Esophagus squamous epithelium (tissue), 5 donors: ENCODE data around the gene FAM209A. TPM values are rescaled to one million over a fixed set of nuclear protein-coding genes. Genes with fewer than 3 reads are reported as not detected.
"Not testable (repeated sequence)": the region's sequence is repeated elsewhere in the genome, so short reads cannot be mapped to it uniquely, and the experiment has no call there.

Experiments used
- DNase-seq: peaks from one replicate; lab custom pipeline; 2025; lab: John Stamatoyannopoulos, UW
- H3K27ac ChIP-seq, 4 donors: fragments of 200-600 bp; sonication (generic); one replicate each; pipeline ENCODE4 v1.5.1; 2016 to 2019; ENCODE audit warnings: mild to moderate bottlenecking in 1 of 4
- H3K27me3 ChIP-seq, 4 donors: fragments of 200-600 bp; sonication (generic); 1 replicate in 3 of 4; 2 replicates in 1 of 4; pipeline versions ENCODE4 v1.5.1 to v1.6.0; 2017 to 2021; ENCODE audit warnings: antibody characterized with exemption in 1 of 4
- H3K36me3 ChIP-seq, 3 donors: fragments of 200-600 bp; sonication (generic); one replicate each; pipeline ENCODE4 v1.5.1; 2016 to 2019
- H3K4me1 ChIP-seq, 3 donors: fragments of 200-600 bp; sonication (generic); one replicate each; pipeline ENCODE4 v1.5.1; 2017 to 2019
- H3K4me3 ChIP-seq, 4 donors: fragments of 200-600 bp; sonication (generic); 1 replicate in 3 of 4; 2 replicates in 1 of 4; pipeline ENCODE4 v1.5.1; 2016 to 2019; ENCODE audit warnings: mild to moderate bottlenecking in 2 of 4, moderate library complexity in 1 of 4
- H3K9me3 ChIP-seq, 3 donors: fragments of 200-600 bp; sonication (generic); one replicate each; pipeline ENCODE4 v1.5.1; 2016 to 2019
- CTCF ChIP-seq, 6 experiments: fragments of 450-650 bp in 4 of 6; fragments of 200-600 bp in 2 of 6; sonication (generic) in 2 of 6; IDR thresholded peaks; one replicate each; pipeline ENCODE4 v1.5.1; 2016 to 2019; ENCODE audit warnings: antibody characterized with exemption in 6 of 6, mild to moderate bottlenecking in 4 of 6, moderate library complexity in 4 of 6
- POLR2A ChIP-seq, 4 donors: fragments of 450-650 bp; IDR thresholded peaks; one replicate each; pipeline ENCODE4 v1.6.1; 2017; ENCODE audit warnings: antibody characterized with exemption in 4 of 4, mild to moderate bottlenecking in 4 of 4, moderate library complexity in 3 of 4
- WGBS, 2 donors: methylation state at CpG; one replicate each; pipeline ENCODE4 v1.1.5; 2018; 5-methylcytosine and 5-hydroxymethylcytosine counted together
- intact Hi-C: fragments of 100-400 bp; cut with DNase I; formaldehyde crosslinking; loops from one replicate; pipeline ENCODE4 v1.15.0; 2022
- total RNA-seq, 4 donors: library from RNA; depleted of rRNA; stranded (reverse); fragments of >200 nt; gene quantifications; one replicate each; pipeline ENCODE4 v1.1.0, GENCODE V29; 2016
- donor health status: DM: yes; HTN: yes; CAD: no.

The FAM209A gene
- total RNA-seq, 4 donors from 2014 or later = not detected

DNA sequence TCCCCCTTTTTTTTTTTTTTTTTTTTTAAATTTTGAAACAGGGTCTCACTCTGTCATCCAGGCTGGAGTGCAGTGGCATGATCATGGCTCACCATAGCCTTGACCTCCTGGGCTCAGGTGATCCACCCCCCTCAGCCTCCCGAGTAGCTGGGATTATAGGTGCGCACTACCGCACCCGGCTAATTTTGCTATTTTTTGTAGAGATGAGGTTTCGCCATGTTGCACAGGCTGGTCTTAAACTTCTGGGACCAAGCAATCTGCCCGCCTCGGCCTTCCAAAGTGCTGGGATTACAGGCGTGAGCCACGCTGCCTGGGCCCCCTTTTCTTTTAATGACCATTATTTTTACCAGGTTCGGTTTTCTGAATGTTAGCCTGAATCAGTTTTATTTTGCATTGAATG is 5.0 kb upstream of the FAM209A start:
- H3K36me3 ChIP-seq = peaks cover 26 to 69% (median 28%) of the 10 kb centered on the region in 3 donors
- H3K27ac ChIP-seq = no peak overlapping the region
- no peaks in the 10 kb centered on the region for H3K4me1 ChIP-seq
- no peaks in the 10 kb centered on the region for H3K27me3 ChIP-seq
- TF ChIP-seq POLR2A (IDR thresholded peaks at IDR 0.05) (no peak), CTCF (IDR thresholded peaks at IDR 0.05) (no peak)
- WGBS, 2 donors = 98 to 100% methylated on average over 10 of the region's 10 CpGs
- intact Hi-C loops = no loop called here
- DNase-seq = no peak
- H3K4me3 ChIP-seq = no peak overlapping the region
- H3K9me3 ChIP-seq = peaks cover 0 to 23% (median 16%) of the 10 kb centered on the region in 3 donors

DNA sequence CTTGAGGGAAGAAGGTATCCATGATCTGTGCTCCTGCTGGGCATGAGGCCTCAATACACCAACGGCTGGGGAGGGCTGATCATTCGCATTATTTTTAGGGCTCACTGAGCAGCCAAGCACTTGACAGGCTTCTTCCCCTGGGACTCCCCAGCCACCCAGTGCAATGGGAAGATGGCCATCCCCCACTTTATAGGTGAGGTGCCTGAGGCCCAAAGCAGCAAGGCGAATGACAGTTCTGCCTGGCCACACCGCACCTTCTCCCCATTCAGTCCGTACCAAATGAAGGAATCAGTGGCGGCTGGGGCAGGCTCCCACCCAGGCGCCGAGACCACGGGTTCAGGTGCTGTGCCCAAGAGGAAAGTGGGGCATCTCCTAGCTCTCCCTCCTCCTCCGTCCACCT is 4.4 kb upstream of the FAM209A start:
- intact Hi-C loops = no loop called here
- Histone ChIP-seq H3K4me1 (no peaks in the 10 kb centered on the region), H3K27me3 (no peaks in the 10 kb centered on the region), H3K36me3 (peaks cover 26 to 65% (median 28%) of the 10 kb centered on the region in 3 donors), H3K9me3 (peaks cover 0 to 23% (median 16%) of the 10 kb centered on the region in 3 donors), H3K4me3 (no peak overlapping the region), H3K27ac (no peak overlapping the region)
- no peak for DNase-seq
- 94 to 100% methylated on average over 4 to 6 of the region's 10 CpGs for WGBS, 2 donors
- no peak for TF ChIP-seq CTCF (IDR thresholded peaks at IDR 0.05)
- no peak for TF ChIP-seq POLR2A (IDR thresholded peaks at IDR 0.05)

GRCh38 chr20:56520746-56521354 is 3.7 kb upstream of the FAM209A start:
- H3K4me3 ChIP-seq, H3K27me3 ChIP-seq, intact Hi-C loops, H3K4me1 ChIP-seq, DNase-seq, H3K27ac ChIP-seq: not testable (repeated sequence)
- Histone ChIP-seq H3K36me3 (peaks cover 26 to 58% (median 28%) of the 10 kb centered on the region in 3 donors), H3K9me3 (peaks cover 0 to 23% (median 16%) of the 10 kb centered on the region in 3 donors)
- 92% methylated on average over 13 of the region's 13 CpGs for WGBS, 2 donors

GRCh38 chr20:56522311-56522710 is 2.2 kb upstream of the FAM209A start:
- 81 to 91% methylated on average over 5 to 6 of the region's 6 CpGs for WGBS, 2 donors
- TF ChIP-seq POLR2A (IDR thresholded peaks at IDR 0.05) (no peak), CTCF (IDR thresholded peaks at IDR 0.05) (no peak)
- Histone ChIP-seq H3K27ac (no peak overlapping the region), H3K4me1 (no peaks in the 10 kb centered on the region), H3K36me3 (peaks cover 21 to 43% (median 26%) of the 10 kb centered on the region in 3 donors), H3K27me3 (no peaks in the 10 kb centered on the region), H3K9me3 (peaks cover 0 to 23% (median 16%) of the 10 kb centered on the region in 3 donors), H3K4me3 (no peak overlapping the region)
- intact Hi-C loops = no loop called here
- DNase-seq = no peak

GRCh38 chr20:56527521-56527920 is 3.0 kb downstream of the FAM209A start:
- no peak overlapping the region for H3K4me3 ChIP-seq
- TF ChIP-seq POLR2A (IDR thresholded peaks at IDR 0.05) (no peak), CTCF (IDR thresholded peaks at IDR 0.05) (no peak)
- 93 to 100% methylated on average over 1 to 3 of the region's 7 CpGs for WGBS, 2 donors
- no peak for DNase-seq
- H3K27me3 ChIP-seq = no peaks in the 10 kb centered on the region
- no peaks in the 10 kb centered on the region for H3K9me3 ChIP-seq
- intact Hi-C loops = no loop called here
- no peaks in the 10 kb centered on the region for H3K4me1 ChIP-seq
- H3K36me3 ChIP-seq = no peaks in the 10 kb centered on the region
- H3K27ac ChIP-seq = no peak overlapping the region

GRCh38 chr20:56532946-56533345 is 8.4 kb downstream of the FAM209A start, which contains the start of gene FAM209B:
FAM209B (plus strand) TSS chr20:56533246; CDS start chr20:56533342, 96 bp downstream.
- DNase-seq, H3K27ac ChIP-seq, H3K27me3 ChIP-seq, intact Hi-C loops, H3K9me3 ChIP-seq, H3K36me3 ChIP-seq, H3K4me3 ChIP-seq, H3K4me1 ChIP-seq: not testable (repeated sequence)
- WGBS, 2 donors = 80% methylated on average over 9 of the region's 9 CpGs; no CpG with 5 or more reads in 1 of the 2 donors
